Stomach (tissue), 9 donors: ENCODE results near the gene VSTM2L. TPM values are rescaled to one million over a fixed set of nuclear protein-coding genes. Genes with fewer than 3 reads are reported as not detected.

ENCODE experiments used
- DNase-seq, 2 donors: peaks; one replicate each; pipeline versions ENCODE4 v3.0.0 to v3.0.0-alpha.2; 2013 to 2019
- H3K27ac ChIP-seq, 5 donors: fragments of 200-600 bp in 4 of 5; sonication (generic) in 4 of 5; one replicate each; pipeline ENCODE4 v1.5.1; 2013 to 2019; ENCODE audit warnings: mild to moderate bottlenecking in 1 of 5, moderate library complexity in 1 of 5
- H3K27me3 ChIP-seq, 3 donors: fragments of 200-600 bp; sonication (generic); one replicate each; pipeline ENCODE4 v1.5.1; 2017 to 2019; ENCODE audit warnings: mixed run types in 1 of 3
- H3K36me3 ChIP-seq, 4 donors: fragments of 200-600 bp; sonication (generic); 1 replicate in 3 of 4; 2 replicates in 1 of 4; pipeline ENCODE4 v1.5.1; 2016 to 2019
- H3K4me1 ChIP-seq, 4 donors: fragments of 200-600 bp; sonication (generic); one replicate each; pipeline ENCODE4 v1.5.1; 2016 to 2019
- H3K4me3 ChIP-seq, 4 donors: fragments of 200-600 bp; sonication (generic) in 3 of 4; one replicate each; pipeline ENCODE4 v1.5.1; 2016 to 2019; ENCODE audit warnings: mild to moderate bottlenecking in 1 of 4
- H3K9me3 ChIP-seq, 4 donors: fragments of 200-600 bp; sonication (generic); one replicate each; pipeline ENCODE4 v1.5.1; 2016 to 2019
- EP300 ChIP-seq: sonication (generic); formaldehyde crosslinking; IDR thresholded peaks from one replicate; pipeline ENCODE4 v1.6.1; 2017; ENCODE audit warnings: antibody characterized with exemption
- POLR2A ChIP-seq, 4 donors: fragments of 450-650 bp; IDR thresholded peaks; one replicate each; pipeline ENCODE4 v1.6.1; 2016; ENCODE audit warnings: antibody characterized with exemption in 4 of 4, control low read depth in 2 of 4, mild to moderate bottlenecking in 1 of 4, moderate library complexity in 1 of 4
- POLR2AphosphoS5 ChIP-seq, 3 donors: sonication (generic); formaldehyde crosslinking; IDR thresholded peaks; one replicate each; pipeline ENCODE4 v1.6.1; 2016; ENCODE audit warnings: antibody characterized with exemption in 3 of 3
- WGBS, 5 donors: extraction: QIAGEN DNeasy Blood & Tissue Kit in 3 of 5; methylation state at CpG; one replicate each; pipeline versions ENCODE4 v1.1.5 to v1.1.7; 2013 to 2018; 5-methylcytosine and 5-hydroxymethylcytosine counted together
- intact Hi-C: fragments of 100-400 bp; cut with DNase I; formaldehyde crosslinking; loops from one replicate; pipeline ENCODE4 v1.15.1; 2023; ENCODE audit warnings: low total_unique reads
- polyA plus RNA-seq, 3 donors: library from polyadenylated mRNA; stranded (reverse); fragments of 200-250 nt; gene quantifications; one replicate each; pipeline ENCODE4 v1.2.3, GENCODE V29; 2013
- total RNA-seq, 5 donors: library from RNA; depleted of rRNA; stranded (reverse); fragments of >200 nt; gene quantifications; one replicate each; pipeline versions ENCODE4 v1.1.0 to v1.2.3, GENCODE V29; 2014 to 2016
- TF ChIP-seq, protein P1 (sequence below), 7 experiments: fragments of 450-650 bp in 4 of 7; fragments of 200-600 bp in 3 of 7; sonication (generic) in 3 of 7; IDR thresholded peaks; one replicate each; pipeline ENCODE4 v1.5.1; 2016 to 2019; ENCODE audit warnings: antibody characterized with exemption in 7 of 7, control low read depth in 2 of 7, mild to moderate bottlenecking in 1 of 7
- donor health status: healthy with polysubstance abuse.
- donor health status: Bipolar disorder and iron deficiency.
- donor health status: healthy.

VSTM2L gene
- total and polyA plus RNA-seq, 8 donors, result 1.1 to 18.3 (median 3.4) TPM; not detected in 2

DNA sequence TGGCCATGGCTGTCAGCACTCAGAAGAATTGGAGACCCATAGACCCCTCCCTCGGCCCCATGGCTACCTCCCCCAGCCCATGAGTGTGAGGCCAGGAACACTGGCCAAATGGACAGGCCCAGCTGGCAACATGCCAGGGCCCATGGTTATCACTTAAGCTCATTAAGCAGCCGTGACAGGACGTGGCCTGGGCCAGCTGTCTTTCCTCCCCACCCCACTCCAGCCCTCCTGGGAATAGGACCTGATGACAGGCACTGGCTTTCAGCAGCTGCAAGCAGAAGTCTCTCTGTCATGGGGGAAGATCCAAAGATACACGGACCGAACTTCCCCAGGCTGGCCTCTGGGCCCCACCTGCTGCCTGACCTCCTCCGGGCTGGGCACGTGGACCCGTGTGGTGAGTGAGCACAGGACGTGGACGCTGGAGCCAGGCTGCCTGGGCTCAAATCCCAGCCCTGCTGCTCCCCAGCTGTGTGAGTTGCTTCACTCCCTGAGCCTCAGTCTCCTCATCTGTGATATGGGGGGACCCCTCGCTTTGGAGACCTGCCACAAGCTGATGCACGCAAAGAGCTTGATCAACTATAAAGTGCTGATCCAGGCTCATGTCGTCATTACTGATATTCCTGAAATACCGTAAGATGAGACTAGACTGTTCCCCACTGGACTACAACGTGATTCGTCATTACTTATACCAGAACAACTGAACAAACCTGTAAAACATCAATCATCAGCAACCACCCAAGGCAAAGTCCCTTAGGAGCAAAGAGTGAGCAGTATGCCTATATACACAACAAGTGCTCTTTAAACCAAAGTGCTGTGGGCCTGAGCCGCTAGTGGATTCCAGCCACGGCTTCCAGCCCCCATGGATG, 22.0 kb upstream of the VSTM2L start:
- Histone ChIP-seq H3K9me3 (no peaks in the 10 kb centered on the region), H3K4me1 (peaks cover 0 to 7% (median 0%) of the 10 kb centered on the region in 4 donors), H3K36me3 (no peaks in the 10 kb centered on the region), H3K27ac (no peak overlapping the region), H3K27me3 (no peaks in the 10 kb centered on the region), H3K4me3 (no peak overlapping the region)
- TF ChIP-seq POLR2AphosphoS5 (IDR thresholded peaks at IDR 0.05) (no peak), POLR2A (IDR thresholded peaks at IDR 0.05) (no peak), EP300 (no peak)
- TF ChIP-seq, protein P1, sequence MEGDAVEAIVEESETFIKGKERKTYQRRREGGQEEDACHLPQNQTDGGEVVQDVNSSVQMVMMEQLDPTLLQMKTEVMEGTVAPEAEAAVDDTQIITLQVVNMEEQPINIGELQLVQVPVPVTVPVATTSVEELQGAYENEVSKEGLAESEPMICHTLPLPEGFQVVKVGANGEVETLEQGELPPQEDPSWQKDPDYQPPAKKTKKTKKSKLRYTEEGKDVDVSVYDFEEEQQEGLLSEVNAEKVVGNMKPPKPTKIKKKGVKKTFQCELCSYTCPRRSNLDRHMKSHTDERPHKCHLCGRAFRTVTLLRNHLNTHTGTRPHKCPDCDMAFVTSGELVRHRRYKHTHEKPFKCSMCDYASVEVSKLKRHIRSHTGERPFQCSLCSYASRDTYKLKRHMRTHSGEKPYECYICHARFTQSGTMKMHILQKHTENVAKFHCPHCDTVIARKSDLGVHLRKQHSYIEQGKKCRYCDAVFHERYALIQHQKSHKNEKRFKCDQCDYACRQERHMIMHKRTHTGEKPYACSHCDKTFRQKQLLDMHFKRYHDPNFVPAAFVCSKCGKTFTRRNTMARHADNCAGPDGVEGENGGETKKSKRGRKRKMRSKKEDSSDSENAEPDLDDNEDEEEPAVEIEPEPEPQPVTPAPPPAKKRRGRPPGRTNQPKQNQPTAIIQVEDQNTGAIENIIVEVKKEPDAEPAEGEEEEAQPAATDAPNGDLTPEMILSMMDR (IDR thresholded peaks at IDR 0.05), result no peak
- peak; percentile 53 to 82 for DNase-seq
- 43 to 57% (median 54%) methylated on average over 10 to 18 of the region's 18 CpGs for WGBS, 5 donors
- intact Hi-C loops, result no loop called here

DNA sequence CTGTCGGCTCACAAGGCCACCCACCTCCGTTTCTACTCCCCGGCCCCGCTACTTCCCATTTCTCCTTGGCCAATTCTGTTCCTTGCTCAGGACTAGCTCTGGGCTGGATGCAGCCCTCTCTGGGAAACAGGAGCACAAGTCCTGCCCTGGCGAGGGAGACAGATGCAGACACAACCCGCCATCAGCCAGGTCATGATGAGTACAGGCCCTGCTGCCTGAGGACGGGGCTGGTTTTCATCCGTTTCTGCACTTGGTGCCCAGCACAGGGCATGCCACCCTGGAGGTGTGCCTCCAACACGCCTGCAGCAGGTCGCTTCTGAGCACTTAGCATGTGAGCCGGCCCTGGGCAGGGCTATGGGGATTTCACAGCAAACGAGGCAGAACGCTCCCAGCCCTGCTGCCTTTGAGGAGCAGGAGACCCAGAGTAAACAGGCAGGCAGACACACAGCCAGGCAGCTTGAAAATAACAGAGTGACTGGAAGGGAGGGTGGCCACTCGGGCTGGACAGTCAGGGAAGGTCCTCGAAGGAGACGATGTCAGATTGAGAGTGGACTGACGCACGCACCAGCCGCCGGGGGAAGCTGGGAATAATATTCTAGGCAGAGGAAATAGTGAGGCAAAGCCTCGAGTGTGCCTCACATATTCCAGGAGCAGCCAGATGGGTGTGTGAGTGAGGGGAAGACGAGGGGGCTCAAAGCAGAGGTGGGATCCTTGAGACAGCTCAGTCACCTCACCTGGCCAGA, 21.2 kb upstream of the VSTM2L start:
- WGBS, 5 donors, result 72 to 82% (median 77%) methylated on average over 21 to 22 of the region's 22 CpGs
- H3K27me3 ChIP-seq, result no peaks in the 10 kb centered on the region
- DNase-seq, result no peak
- H3K4me1 ChIP-seq, result peaks cover 0 to 7% (median 0%) of the 10 kb centered on the region in 4 donors
- intact Hi-C loops, result no loop called here
- no peaks in the 10 kb centered on the region for H3K9me3 ChIP-seq
- TF ChIP-seq, protein P1 (IDR thresholded peaks at IDR 0.05), result no peak
- TF ChIP-seq POLR2A (IDR thresholded peaks at IDR 0.05) (no peak), POLR2AphosphoS5 (IDR thresholded peaks at IDR 0.05) (no peak), EP300 (no peak)
- no peak overlapping the region for H3K27ac ChIP-seq
- no peak overlapping the region for H3K4me3 ChIP-seq
- no peaks in the 10 kb centered on the region for H3K36me3 ChIP-seq

DNA sequence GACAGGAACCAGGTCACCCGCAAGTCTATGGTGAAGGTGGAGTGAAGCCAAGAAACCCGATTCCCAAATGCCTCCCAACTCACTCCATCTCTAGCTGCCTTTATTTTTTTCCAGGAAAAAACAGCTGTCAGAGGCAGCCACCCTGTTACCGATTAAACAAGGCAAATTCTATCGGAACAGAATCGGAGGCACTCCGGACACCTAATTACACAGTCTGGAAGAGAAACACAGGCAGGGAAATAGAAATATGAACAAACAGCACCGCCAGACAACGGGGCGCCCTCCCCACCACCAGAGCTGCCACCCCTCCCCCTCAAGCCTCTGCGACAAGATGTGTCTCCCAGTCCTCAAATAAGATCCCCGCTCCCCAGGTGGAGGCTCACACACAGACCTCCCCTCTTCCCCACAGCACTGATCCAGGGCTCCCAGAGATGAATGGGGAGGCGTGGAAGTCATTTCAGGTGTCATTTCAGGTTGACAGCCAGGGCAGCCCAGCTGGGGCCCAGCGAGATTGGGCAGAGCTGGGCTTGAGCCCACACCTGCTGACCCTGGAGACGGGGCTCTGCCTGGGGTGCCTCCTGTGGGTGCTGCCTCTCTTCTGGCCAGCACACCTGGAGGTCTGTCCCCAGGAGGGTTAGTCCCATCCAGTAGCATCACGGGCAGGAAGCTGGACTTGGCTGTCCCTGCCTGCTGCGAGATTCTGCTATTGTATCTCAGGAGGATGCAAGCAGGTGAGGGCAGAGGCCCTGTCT, 19.8 kb upstream of the VSTM2L start:
- TF ChIP-seq POLR2A (IDR thresholded peaks at IDR 0.05), result no peak
- no peak for TF ChIP-seq POLR2AphosphoS5 (IDR thresholded peaks at IDR 0.05)
- TF ChIP-seq, protein P1 (IDR thresholded peaks at IDR 0.05), result no peak
- TF ChIP-seq EP300, result no peak
- WGBS, 5 donors, result 61 to 69% (median 64%) methylated on average over 12 to 16 of the region's 16 CpGs
- H3K27me3 ChIP-seq, result peaks cover 0 to 6% (median 0%) of the 10 kb centered on the region in 3 donors
- no peaks in the 10 kb centered on the region for H3K36me3 ChIP-seq
- H3K27ac ChIP-seq, result no peak overlapping the region
- no peak for DNase-seq
- H3K4me1 ChIP-seq, result peaks cover 0 to 7% (median 0%) of the 10 kb centered on the region in 4 donors
- no peaks in the 10 kb centered on the region for H3K9me3 ChIP-seq
- no peak overlapping the region for H3K4me3 ChIP-seq
- intact Hi-C loops, result no loop called here

DNA sequence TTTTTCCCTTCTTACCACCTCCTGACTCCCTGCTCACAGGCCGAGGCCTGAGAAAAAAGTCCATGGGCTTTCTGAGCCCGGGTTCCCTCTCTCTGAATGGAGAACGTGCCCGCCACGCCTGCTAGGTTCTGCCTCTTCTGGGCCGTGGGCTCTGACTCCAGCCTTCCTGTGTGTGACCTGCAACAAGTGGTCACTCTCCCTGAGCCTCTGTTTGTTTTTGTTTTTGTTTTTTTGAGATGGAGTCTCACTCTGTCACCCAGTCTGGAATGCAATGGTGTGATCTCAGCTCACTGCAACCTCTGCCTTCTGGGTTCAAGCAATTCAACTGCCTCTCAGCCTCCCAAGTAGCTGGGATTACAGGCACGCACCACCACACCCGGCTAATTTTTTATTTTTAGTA, 17.9 kb upstream of the VSTM2L start:
- Histone ChIP-seq H3K9me3 (no peaks in the 10 kb centered on the region), H3K4me1 (peaks cover 0 to 7% (median 0%) of the 10 kb centered on the region in 4 donors), H3K27me3 (peaks cover 0 to 6% (median 0%) of the 10 kb centered on the region in 3 donors), H3K4me3 (no peak overlapping the region), H3K27ac (no peak overlapping the region), H3K36me3 (no peaks in the 10 kb centered on the region)
- no peak for DNase-seq
- no peak for TF ChIP-seq EP300
- TF ChIP-seq POLR2A (IDR thresholded peaks at IDR 0.05), result no peak
- no peak for TF ChIP-seq POLR2AphosphoS5 (IDR thresholded peaks at IDR 0.05)
- TF ChIP-seq, protein P1 (IDR thresholded peaks at IDR 0.05), result no peak
- intact Hi-C loops, result no loop called here
- WGBS, 5 donors, result 91 to 95% (median 92%) methylated on average over 8 of the region's 8 CpGs
